Measurements from ENCODE around the gene PLEKHM3.

DNA sequence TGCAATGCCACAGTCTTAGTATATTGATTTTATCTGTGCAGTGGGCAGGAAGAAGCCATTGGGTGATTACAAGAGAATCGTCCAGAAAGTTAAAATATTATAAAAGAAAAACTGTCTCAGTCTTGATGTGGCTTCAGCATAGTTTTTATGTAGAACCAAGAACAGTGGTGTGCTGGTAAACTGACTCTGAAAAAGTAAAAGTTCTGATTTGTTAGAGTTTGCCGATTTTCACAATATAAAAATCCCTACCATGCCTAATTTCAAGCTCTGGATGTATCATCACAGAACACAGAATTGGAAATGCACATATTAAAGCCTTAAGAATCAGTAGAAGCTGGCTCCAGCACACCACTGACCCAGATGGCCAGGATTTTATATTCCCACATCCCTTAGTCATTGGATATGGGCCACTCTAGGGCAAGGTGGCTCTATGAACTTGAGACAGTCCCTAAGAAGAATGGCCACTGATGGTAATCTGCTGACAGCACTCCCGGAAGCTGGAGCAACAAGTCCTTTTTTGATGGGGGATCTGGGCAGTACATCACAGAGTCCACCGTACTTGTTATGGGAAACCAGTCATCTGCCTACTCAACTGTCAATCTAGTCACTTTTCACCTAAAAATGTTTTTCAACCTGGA, 9.3 kb upstream of the PLEKHM3 start:
- TF ChIP-seq, protein P1, sequence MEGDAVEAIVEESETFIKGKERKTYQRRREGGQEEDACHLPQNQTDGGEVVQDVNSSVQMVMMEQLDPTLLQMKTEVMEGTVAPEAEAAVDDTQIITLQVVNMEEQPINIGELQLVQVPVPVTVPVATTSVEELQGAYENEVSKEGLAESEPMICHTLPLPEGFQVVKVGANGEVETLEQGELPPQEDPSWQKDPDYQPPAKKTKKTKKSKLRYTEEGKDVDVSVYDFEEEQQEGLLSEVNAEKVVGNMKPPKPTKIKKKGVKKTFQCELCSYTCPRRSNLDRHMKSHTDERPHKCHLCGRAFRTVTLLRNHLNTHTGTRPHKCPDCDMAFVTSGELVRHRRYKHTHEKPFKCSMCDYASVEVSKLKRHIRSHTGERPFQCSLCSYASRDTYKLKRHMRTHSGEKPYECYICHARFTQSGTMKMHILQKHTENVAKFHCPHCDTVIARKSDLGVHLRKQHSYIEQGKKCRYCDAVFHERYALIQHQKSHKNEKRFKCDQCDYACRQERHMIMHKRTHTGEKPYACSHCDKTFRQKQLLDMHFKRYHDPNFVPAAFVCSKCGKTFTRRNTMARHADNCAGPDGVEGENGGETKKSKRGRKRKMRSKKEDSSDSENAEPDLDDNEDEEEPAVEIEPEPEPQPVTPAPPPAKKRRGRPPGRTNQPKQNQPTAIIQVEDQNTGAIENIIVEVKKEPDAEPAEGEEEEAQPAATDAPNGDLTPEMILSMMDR (conservative IDR thresholded peaks at IDR 0.05; ENCODE audit: low read depth in 2 of 2): no peak
- TF ChIP-seq, protein P2, sequence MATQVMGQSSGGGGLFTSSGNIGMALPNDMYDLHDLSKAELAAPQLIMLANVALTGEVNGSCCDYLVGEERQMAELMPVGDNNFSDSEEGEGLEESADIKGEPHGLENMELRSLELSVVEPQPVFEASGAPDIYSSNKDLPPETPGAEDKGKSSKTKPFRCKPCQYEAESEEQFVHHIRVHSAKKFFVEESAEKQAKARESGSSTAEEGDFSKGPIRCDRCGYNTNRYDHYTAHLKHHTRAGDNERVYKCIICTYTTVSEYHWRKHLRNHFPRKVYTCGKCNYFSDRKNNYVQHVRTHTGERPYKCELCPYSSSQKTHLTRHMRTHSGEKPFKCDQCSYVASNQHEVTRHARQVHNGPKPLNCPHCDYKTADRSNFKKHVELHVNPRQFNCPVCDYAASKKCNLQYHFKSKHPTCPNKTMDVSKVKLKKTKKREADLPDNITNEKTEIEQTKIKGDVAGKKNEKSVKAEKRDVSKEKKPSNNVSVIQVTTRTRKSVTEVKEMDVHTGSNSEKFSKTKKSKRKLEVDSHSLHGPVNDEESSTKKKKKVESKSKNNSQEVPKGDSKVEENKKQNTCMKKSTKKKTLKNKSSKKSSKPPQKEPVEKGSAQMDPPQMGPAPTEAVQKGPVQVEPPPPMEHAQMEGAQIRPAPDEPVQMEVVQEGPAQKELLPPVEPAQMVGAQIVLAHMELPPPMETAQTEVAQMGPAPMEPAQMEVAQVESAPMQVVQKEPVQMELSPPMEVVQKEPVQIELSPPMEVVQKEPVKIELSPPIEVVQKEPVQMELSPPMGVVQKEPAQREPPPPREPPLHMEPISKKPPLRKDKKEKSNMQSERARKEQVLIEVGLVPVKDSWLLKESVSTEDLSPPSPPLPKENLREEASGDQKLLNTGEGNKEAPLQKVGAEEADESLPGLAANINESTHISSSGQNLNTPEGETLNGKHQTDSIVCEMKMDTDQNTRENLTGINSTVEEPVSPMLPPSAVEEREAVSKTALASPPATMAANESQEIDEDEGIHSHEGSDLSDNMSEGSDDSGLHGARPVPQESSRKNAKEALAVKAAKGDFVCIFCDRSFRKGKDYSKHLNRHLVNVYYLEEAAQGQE (IDR thresholded peaks at IDR 0.05; ENCODE audit: unreplicated experiment): no peak
- TF ChIP-seq EZH2 (IDR thresholded peaks at IDR 0.05; ENCODE audit: low read depth, unreplicated experiment): no peak
- TF ChIP-seq POLR2AphosphoS5 (IDR thresholded peaks at IDR 0.05; ENCODE audit: low read depth): no peak
- TF ChIP-seq EZH2phosphoT487 (IDR thresholded peaks at IDR 0.05; ENCODE audit: unreplicated experiment): no peak
- TF ChIP-seq ZNF114 (CRISPR knock-in tag; IDR thresholded peaks at IDR 0.05): no peak
- TF ChIP-seq, protein P3, sequence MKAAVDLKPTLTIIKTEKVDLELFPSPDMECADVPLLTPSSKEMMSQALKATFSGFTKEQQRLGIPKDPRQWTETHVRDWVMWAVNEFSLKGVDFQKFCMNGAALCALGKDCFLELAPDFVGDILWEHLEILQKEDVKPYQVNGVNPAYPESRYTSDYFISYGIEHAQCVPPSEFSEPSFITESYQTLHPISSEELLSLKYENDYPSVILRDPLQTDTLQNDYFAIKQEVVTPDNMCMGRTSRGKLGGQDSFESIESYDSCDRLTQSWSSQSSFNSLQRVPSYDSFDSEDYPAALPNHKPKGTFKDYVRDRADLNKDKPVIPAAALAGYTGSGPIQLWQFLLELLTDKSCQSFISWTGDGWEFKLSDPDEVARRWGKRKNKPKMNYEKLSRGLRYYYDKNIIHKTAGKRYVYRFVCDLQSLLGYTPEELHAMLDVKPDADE (IDR thresholded peaks at IDR 0.05): no peak
- TF ChIP-seq CREB1 (CRISPR knock-in tag; IDR thresholded peaks at IDR 0.05; ENCODE audit: low read depth): no peak
- TF ChIP-seq ZNF331 (CRISPR knock-in tag; IDR thresholded peaks at IDR 0.05; ENCODE audit: low read depth): no peak
- no peak for TF ChIP-seq JUNB (IDR thresholded peaks at IDR 0.05; ENCODE audit: unreplicated experiment)
- TF ChIP-seq NANOG (IDR thresholded peaks at IDR 0.05; ENCODE audit: borderline replicate concordance): no peak
- no peak for TF ChIP-seq STAT1 (IDR thresholded peaks at IDR 0.05; ENCODE audit: unreplicated experiment)
- TF ChIP-seq, protein P4, sequence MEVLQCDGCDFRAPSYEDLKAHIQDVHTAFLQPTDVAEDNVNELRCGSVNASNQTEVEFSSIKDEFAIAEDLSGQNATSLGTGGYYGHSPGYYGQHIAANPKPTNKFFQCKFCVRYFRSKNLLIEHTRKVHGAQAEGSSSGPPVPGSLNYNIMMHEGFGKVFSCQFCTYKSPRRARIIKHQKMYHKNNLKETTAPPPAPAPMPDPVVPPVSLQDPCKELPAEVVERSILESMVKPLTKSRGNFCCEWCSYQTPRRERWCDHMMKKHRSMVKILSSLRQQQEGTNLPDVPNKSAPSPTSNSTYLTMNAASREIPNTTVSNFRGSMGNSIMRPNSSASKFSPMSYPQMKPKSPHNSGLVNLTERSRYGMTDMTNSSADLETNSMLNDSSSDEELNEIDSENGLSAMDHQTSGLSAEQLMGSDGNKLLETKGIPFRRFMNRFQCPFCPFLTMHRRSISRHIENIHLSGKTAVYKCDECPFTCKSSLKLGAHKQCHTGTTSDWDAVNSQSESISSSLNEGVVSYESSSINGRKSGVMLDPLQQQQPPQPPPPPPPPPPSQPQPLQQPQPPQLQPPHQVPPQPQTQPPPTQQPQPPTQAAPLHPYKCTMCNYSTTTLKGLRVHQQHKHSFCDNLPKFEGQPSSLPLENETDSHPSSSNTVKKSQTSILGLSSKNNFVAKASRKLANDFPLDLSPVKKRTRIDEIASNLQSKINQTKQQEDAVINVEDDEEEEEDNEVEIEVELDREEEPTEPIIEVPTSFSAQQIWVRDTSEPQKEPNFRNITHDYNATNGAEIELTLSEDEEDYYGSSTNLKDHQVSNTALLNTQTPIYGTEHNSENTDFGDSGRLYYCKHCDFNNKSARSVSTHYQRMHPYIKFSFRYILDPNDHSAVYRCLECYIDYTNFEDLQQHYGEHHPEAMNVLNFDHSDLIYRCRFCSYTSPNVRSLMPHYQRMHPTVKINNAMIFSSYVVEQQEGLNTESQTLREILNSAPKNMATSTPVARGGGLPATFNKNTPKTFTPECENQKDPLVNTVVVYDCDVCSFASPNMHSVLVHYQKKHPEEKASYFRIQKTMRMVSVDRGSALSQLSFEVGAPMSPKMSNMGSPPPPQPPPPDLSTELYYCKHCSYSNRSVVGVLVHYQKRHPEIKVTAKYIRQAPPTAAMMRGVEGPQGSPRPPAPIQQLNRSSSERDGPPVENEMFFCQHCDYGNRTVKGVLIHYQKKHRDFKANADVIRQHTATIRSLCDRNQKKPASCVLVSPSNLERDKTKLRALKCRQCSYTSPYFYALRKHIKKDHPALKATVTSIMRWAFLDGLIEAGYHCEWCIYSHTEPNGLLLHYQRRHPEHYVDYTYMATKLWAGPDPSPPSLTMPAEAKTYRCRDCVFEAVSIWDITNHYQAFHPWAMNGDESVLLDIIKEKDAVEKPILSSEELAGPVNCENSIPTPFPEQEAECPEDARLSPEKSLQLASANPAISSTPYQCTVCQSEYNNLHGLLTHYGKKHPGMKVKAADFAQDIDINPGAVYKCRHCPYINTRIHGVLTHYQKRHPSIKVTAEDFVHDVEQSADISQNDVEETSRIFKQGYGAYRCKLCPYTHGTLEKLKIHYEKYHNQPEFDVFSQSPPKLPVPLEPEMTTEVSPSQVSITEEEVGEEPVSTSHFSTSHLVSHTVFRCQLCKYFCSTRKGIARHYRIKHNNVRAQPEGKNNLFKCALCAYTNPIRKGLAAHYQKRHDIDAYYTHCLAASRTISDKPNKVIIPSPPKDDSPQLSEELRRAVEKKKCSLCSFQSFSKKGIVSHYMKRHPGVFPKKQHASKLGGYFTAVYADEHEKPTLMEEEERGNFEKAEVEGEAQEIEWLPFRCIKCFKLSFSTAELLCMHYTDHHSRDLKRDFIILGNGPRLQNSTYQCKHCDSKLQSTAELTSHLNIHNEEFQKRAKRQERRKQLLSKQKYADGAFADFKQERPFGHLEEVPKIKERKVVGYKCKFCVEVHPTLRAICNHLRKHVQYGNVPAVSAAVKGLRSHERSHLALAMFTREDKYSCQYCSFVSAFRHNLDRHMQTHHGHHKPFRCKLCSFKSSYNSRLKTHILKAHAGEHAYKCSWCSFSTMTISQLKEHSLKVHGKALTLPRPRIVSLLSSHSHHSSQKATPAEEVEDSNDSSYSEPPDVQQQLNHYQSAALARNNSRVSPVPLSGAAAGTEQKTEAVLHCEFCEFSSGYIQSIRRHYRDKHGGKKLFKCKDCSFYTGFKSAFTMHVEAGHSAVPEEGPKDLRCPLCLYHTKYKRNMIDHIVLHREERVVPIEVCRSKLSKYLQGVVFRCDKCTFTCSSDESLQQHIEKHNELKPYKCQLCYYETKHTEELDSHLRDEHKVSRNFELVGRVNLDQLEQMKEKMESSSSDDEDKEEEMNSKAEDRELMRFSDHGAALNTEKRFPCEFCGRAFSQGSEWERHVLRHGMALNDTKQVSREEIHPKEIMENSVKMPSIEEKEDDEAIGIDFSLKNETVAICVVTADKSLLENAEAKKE (CRISPR knock-in tag; IDR thresholded peaks at IDR 0.05): no peak

All from GM23338 (cell line).